ENCODE results near the gene ADPRH.

- no peak for TF ChIP-seq CTCF (conservative IDR thresholded peaks at IDR 0.05)
- TF ChIP-seq EZH2 (IDR thresholded peaks at IDR 0.05; ENCODE audit: low read depth): no peak
Observed at GRCh38 chr3:119609301-119609700, 30.0 kb downstream of the ADPRH start.
